Liver (tissue), 9 donors: ENCODE results near the gene TMEM186. TPM values are rescaled to one million over a fixed set of nuclear protein-coding genes. Genes with fewer than 3 reads are reported as not detected.
"Not testable (repeated sequence)": the region's sequence is repeated elsewhere in the genome, so short reads cannot be mapped to it uniquely, and the experiment has no call there.

ENCODE experiments used
- DNase-seq: peaks from one replicate; pipeline ENCODE4 v3.0.0-alpha.2; 2017; ENCODE audit warnings: low spot score
- H3K27ac ChIP-seq, 2 donors: one replicate each; pipeline ENCODE4 v1.7.0; 2013; ENCODE audit warnings: inconsistent platforms in 2 of 2, low read length in 2 of 2, control low read depth in 1 of 2, low read depth in 1 of 2, mild to moderate bottlenecking in 1 of 2
- H3K27me3 ChIP-seq, 4 donors: one replicate each; pipeline versions ENCODE4 v1.6.1 to v1.7.0; 2013; ENCODE audit warnings: low read length in 3 of 4, inconsistent platforms in 1 of 4, mild to moderate bottlenecking in 1 of 4, moderate library complexity in 1 of 4; ENCODE audit not compliant: control insufficient read depth in 4 of 4, insufficient read depth in 4 of 4
- H3K36me3 ChIP-seq, 4 donors: one replicate each; pipeline versions ENCODE4 v1.6.1 to v1.7.0; 2013; ENCODE audit warnings: low read length in 3 of 4, mild to moderate bottlenecking in 3 of 4, low read depth in 1 of 4, moderate library complexity in 1 of 4; ENCODE audit not compliant: control insufficient read depth in 4 of 4, insufficient read depth in 3 of 4
- H3K4me1 ChIP-seq, 4 donors: one replicate each; pipeline versions ENCODE4 v1.6.1 to v1.7.0; 2013; ENCODE audit warnings: low read length in 3 of 4, mild to moderate bottlenecking in 3 of 4, moderate library complexity in 1 of 4; ENCODE audit not compliant: control insufficient read depth in 4 of 4, insufficient read depth in 4 of 4
- H3K4me3 ChIP-seq, 3 donors: one replicate each; pipeline versions ENCODE4 v1.6.1 to v1.7.0; 2013; ENCODE audit warnings: low read length in 3 of 3, control low read depth in 1 of 3, low read depth in 1 of 3, mild to moderate bottlenecking in 1 of 3
- H3K9ac ChIP-seq, 2 donors: one replicate each; pipeline ENCODE4 v1.7.0; 2013; ENCODE audit warnings: low read length in 2 of 2, mild to moderate bottlenecking in 2 of 2, moderate library complexity in 2 of 2, control low read depth in 1 of 2, low read depth in 1 of 2
- H3K9me3 ChIP-seq, 4 donors: one replicate each; pipeline versions ENCODE4 v1.6.1 to v1.7.0; 2013; ENCODE audit warnings: low read length in 3 of 4; ENCODE audit not compliant: control insufficient read depth in 4 of 4
- ATF3 ChIP-seq: IDR thresholded peaks from 2 replicates; pipeline ENCODE4 v1.6.1; 2016; ENCODE audit warnings: antibody characterized with exemption
- CTCF ChIP-seq: fragments of 150-350 bp; IDR thresholded peaks from 2 replicates; pipeline ENCODE4 v1.5.1; 2017; ENCODE audit warnings: improper control_type of control experiment, low read depth, low read length; ENCODE audit not compliant: missing input control
- EGR1 ChIP-seq, 2 donors: IDR thresholded peaks; 2 replicates each; pipeline ENCODE4 v1.6.1; 2016 to 2018; ENCODE audit warnings: antibody characterized with exemption in 2 of 2, low read depth in 2 of 2
- FOXA1 ChIP-seq: IDR thresholded peaks from 2 replicates; pipeline ENCODE4 v1.6.1; 2016; ENCODE audit warnings: antibody characterized with exemption
- FOXA2 ChIP-seq: IDR thresholded peaks from 2 replicates; pipeline ENCODE4 v1.6.1; 2016; ENCODE audit warnings: antibody characterized with exemption
- GABPA ChIP-seq, 2 donors: IDR thresholded peaks in 1 of 2; conservative IDR thresholded peaks in 1 of 2; 2 replicates each; pipeline ENCODE4 v1.6.1; 2016; ENCODE audit warnings: antibody characterized with exemption in 2 of 2, mild to moderate bottlenecking in 1 of 2, moderate library complexity in 1 of 2
- HNF4A ChIP-seq, 2 donors: conservative IDR thresholded peaks; 2 replicates each; pipeline ENCODE4 v1.6.1; 2016; ENCODE audit warnings: antibody characterized with exemption in 2 of 2, mild to moderate bottlenecking in 2 of 2
- HNF4G ChIP-seq: IDR thresholded peaks from 2 replicates; pipeline ENCODE4 v1.6.1; 2016; ENCODE audit warnings: antibody characterized with exemption
- JUND ChIP-seq, 2 donors: IDR thresholded peaks; 2 replicates each; pipeline ENCODE4 v1.6.1; 2016; ENCODE audit warnings: antibody characterized with exemption in 2 of 2
- NR2F2 ChIP-seq: IDR thresholded peaks from 2 replicates; pipeline ENCODE4 v1.6.1; 2016; ENCODE audit warnings: antibody characterized with exemption
- RAD21 ChIP-seq, 2 donors: IDR thresholded peaks; 2 replicates each; pipeline ENCODE4 v1.6.1; 2016; ENCODE audit warnings: antibody characterized with exemption in 2 of 2, mild to moderate bottlenecking in 2 of 2
- RXRA ChIP-seq, 2 donors: IDR thresholded peaks; 2 replicates each; pipeline ENCODE4 v1.6.1; 2017 to 2018; ENCODE audit warnings: antibody characterized with exemption in 2 of 2, mild to moderate bottlenecking in 1 of 2
- SP1 ChIP-seq: IDR thresholded peaks from 2 replicates; pipeline ENCODE4 v1.6.1; 2018; ENCODE audit warnings: antibody characterized with exemption, mild to moderate bottlenecking
- TAF1 ChIP-seq: conservative IDR thresholded peaks from 2 replicates; pipeline ENCODE4 v1.6.1; 2016; ENCODE audit warnings: antibody characterized with exemption, mild to moderate bottlenecking
- YY1 ChIP-seq: IDR thresholded peaks from 2 replicates; pipeline ENCODE4 v1.6.1; 2016; ENCODE audit warnings: antibody characterized with exemption, mild to moderate bottlenecking
- WGBS: extraction: QIAGEN DNeasy Blood & Tissue Kit; methylation state at CpG from one replicate; pipeline ENCODE4 v1.1.7; 2013; 5-methylcytosine and 5-hydroxymethylcytosine counted together
- polyA plus RNA-seq, 2 donors: library from polyadenylated mRNA; stranded (reverse) in 1 of 2; unstranded in 1 of 2; fragments of 200-250 nt in 1 of 2; fragments of >200 nt in 1 of 2; fragmentation: Nextera tagmentation in 1 of 2; extraction: Ambion mirVana in 1 of 2; gene quantifications; one replicate each; pipeline versions ENCODE4 v1.2.1 to v1.2.3, GENCODE V29; 2013 to 2015
- total RNA-seq, 2 donors: library from RNA; depleted of rRNA; stranded (reverse); fragments of >200 nt; gene quantifications; one replicate each; pipeline ENCODE4 v1.2.3, GENCODE V29; 2014
- TF ChIP-seq, protein P1 (sequence below): IDR thresholded peaks from 2 replicates; pipeline ENCODE4 v1.6.1; 2016; ENCODE audit warnings: antibody characterized with exemption, mild to moderate bottlenecking
- TF ChIP-seq, protein P2 (sequence below): IDR thresholded peaks from 2 replicates; pipeline ENCODE4 v1.6.1; 2016; ENCODE audit warnings: antibody characterized with exemption
- TF ChIP-seq, protein P3 (sequence below): IDR thresholded peaks from 2 replicates; pipeline ENCODE4 v1.6.1; 2016; ENCODE audit warnings: antibody characterized with exemption
- donor health status: healthy.
- donor health status: healthy.
- donor health status: healthy.
- donor health status: healthy.
- donor health status: healthy.

Gene TMEM186
- total and polyA plus RNA-seq, 4 donors = 3.3 to 11.0 (median 7.1) TPM

GRCh38 chr16:8788578-8789172 lies 8.8 kb downstream of the TMEM186 start:
- no peaks in the 10 kb centered on the region for H3K27me3 ChIP-seq
- DNase-seq = no peak
- TF ChIP-seq YY1 (peak; percentile 72), FOXA2 (no peak), CTCF (no peak), HNF4A (conservative IDR thresholded peaks at IDR 0.05) (peak; percentile 87 to 99), NR2F2 (no peak), EGR1 (IDR thresholded peaks at IDR 0.05; ENCODE audit: low read depth in 2 of 2) (no peak), HNF4G (peak; percentile 97), SP1 (peak; percentile 98), JUND (IDR thresholded peaks at IDR 0.05) (peak in 1 of 2 donors; percentile 61), RXRA (IDR thresholded peaks at IDR 0.05) (peak; percentile 32 to 76), GABPA (IDR thresholded peaks at IDR 0.05 in 1 of 2, conservative IDR thresholded peaks at IDR 0.05 in 1 of 2) (no peak), ATF3 (peak; percentile 36), FOXA1 (no peak), TAF1 (no peak), RAD21 (IDR thresholded peaks at IDR 0.05) (peak in 1 of 2 donors; percentile 61)
- TF ChIP-seq, protein P1, sequence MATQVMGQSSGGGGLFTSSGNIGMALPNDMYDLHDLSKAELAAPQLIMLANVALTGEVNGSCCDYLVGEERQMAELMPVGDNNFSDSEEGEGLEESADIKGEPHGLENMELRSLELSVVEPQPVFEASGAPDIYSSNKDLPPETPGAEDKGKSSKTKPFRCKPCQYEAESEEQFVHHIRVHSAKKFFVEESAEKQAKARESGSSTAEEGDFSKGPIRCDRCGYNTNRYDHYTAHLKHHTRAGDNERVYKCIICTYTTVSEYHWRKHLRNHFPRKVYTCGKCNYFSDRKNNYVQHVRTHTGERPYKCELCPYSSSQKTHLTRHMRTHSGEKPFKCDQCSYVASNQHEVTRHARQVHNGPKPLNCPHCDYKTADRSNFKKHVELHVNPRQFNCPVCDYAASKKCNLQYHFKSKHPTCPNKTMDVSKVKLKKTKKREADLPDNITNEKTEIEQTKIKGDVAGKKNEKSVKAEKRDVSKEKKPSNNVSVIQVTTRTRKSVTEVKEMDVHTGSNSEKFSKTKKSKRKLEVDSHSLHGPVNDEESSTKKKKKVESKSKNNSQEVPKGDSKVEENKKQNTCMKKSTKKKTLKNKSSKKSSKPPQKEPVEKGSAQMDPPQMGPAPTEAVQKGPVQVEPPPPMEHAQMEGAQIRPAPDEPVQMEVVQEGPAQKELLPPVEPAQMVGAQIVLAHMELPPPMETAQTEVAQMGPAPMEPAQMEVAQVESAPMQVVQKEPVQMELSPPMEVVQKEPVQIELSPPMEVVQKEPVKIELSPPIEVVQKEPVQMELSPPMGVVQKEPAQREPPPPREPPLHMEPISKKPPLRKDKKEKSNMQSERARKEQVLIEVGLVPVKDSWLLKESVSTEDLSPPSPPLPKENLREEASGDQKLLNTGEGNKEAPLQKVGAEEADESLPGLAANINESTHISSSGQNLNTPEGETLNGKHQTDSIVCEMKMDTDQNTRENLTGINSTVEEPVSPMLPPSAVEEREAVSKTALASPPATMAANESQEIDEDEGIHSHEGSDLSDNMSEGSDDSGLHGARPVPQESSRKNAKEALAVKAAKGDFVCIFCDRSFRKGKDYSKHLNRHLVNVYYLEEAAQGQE = no peak
- TF ChIP-seq, protein P2, sequence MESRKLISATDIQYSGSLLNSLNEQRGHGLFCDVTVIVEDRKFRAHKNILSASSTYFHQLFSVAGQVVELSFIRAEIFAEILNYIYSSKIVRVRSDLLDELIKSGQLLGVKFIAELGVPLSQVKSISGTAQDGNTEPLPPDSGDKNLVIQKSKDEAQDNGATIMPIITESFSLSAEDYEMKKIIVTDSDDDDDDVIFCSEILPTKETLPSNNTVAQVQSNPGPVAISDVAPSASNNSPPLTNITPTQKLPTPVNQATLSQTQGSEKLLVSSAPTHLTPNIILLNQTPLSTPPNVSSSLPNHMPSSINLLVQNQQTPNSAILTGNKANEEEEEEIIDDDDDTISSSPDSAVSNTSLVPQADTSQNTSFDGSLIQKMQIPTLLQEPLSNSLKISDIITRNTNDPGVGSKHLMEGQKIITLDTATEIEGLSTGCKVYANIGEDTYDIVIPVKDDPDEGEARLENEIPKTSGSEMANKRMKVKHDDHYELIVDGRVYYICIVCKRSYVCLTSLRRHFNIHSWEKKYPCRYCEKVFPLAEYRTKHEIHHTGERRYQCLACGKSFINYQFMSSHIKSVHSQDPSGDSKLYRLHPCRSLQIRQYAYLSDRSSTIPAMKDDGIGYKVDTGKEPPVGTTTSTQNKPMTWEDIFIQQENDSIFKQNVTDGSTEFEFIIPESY = no peak
- TF ChIP-seq, protein P3, sequence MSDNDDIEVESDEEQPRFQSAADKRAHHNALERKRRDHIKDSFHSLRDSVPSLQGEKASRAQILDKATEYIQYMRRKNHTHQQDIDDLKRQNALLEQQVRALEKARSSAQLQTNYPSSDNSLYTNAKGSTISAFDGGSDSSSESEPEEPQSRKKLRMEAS = peak; percentile 34
- 56% methylated on average over 8 of the region's 8 CpGs for WGBS
- H3K4me3 ChIP-seq = no peak overlapping the region
- H3K36me3 ChIP-seq = no peaks in the 10 kb centered on the region
- peaks cover 0 to 22% (median 9%) of the 10 kb centered on the region in 4 donors for H3K4me1 ChIP-seq
- H3K27ac ChIP-seq = peak overlapping the region; percentile 63 to 90
- H3K9me3 ChIP-seq = no peaks in the 10 kb centered on the region
- peak overlapping the region in 1 of 2 donors; percentile 38 for H3K9ac ChIP-seq

DNA sequence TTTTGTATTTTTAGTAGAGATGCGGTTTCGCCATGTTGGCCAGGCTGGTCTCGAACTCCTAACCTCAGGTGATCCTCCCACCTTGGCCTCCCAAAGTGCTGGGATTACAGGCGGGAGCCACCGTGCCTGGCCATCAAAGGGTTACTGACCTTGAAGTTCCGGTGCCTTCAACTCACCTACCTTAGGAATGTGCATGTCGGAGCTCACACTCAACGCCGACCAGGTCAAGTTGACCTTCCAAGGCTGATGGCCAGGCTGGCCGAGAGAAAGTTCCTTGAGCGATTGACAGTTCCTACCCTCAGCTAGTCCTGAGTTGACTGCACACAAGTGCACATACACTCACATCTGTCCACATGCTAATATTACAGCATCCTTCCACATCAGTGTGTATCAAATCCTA lies 11.1 kb downstream of the TMEM186 start:
- H3K36me3 ChIP-seq = peaks cover 0 to 20% (median 9%) of the 10 kb centered on the region in 4 donors
- not testable (repeated sequence) for H3K27me3 ChIP-seq, H3K9ac ChIP-seq, H3K27ac ChIP-seq, H3K9me3 ChIP-seq, DNase-seq, H3K4me3 ChIP-seq
- peaks cover 0 to 12% (median 7%) of the 10 kb centered on the region in 4 donors for H3K4me1 ChIP-seq
- WGBS = 77% methylated on average over 11 of the region's 11 CpGs
